GM12873 (cell line): Measurements from ENCODE around the gene NAALADL2.

Source experiments
- TF ChIP-seq, protein P1 (sequence below): IDR thresholded peaks from 2 replicates; pipeline ENCODE4 v1.5.1; 2012; ENCODE audit warnings: low read depth, mild to moderate bottlenecking, moderate library complexity, low read length, control low read depth; ENCODE audit not compliant: insufficient read depth; ENCODE audit errors: missing control alignments

NAALADL2 gene

DNA sequence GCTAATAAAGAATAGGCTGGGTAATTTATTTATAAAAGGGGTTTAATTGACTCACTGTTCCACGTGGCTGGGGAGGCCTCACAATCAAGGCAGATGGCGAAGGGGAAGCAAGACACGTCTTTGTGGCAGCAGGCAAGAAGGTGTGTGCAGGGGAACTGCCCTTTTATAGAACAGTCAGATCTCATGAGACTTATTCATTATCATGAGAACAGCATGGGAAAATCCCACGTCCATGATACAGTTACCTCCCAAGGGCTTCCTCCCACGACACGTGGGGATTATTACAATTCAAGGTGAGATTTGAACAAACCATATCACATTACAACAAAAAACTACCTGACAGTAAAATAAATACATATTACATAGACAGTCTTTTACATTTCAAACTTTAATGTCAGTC is 414.9 kb downstream of the NAALADL2 start:
- TF ChIP-seq, protein P1, sequence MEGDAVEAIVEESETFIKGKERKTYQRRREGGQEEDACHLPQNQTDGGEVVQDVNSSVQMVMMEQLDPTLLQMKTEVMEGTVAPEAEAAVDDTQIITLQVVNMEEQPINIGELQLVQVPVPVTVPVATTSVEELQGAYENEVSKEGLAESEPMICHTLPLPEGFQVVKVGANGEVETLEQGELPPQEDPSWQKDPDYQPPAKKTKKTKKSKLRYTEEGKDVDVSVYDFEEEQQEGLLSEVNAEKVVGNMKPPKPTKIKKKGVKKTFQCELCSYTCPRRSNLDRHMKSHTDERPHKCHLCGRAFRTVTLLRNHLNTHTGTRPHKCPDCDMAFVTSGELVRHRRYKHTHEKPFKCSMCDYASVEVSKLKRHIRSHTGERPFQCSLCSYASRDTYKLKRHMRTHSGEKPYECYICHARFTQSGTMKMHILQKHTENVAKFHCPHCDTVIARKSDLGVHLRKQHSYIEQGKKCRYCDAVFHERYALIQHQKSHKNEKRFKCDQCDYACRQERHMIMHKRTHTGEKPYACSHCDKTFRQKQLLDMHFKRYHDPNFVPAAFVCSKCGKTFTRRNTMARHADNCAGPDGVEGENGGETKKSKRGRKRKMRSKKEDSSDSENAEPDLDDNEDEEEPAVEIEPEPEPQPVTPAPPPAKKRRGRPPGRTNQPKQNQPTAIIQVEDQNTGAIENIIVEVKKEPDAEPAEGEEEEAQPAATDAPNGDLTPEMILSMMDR, result no peak

DNA sequence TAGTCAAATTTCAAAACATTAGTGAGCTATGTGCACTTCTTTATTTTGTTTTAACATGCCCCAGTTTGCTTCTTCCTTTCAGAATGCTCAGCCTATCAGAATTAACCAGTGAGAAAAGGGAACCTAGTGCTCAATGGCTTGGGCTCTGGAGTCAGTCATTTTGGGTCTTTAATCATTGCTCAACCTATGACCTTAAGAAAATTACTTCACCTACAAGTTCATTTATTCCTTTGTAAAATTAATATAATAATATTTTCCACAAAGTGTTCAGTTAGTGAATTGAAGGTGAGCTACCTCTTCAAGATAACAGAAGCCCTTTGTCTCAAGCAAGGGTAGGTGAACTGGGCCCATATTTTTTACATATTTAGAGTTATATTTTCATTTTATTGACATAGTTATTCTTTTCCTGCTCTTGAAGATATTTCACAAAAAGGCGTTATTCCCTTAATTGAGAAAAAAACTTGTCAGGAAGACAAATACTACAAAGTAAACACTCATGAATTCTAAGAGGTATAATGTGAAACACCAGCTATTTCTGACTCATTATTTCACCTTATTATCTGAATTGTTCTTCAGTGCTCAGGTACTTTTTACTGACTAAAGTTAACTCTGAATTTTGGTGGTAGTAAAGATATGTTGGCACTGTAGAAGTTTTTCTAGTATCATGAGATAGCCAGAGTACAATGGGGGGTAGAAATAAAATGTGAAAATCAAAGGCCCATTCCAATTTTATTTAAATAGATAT is 415.5 kb downstream of the NAALADL2 start:
- TF ChIP-seq, protein P1, result no peak

DNA sequence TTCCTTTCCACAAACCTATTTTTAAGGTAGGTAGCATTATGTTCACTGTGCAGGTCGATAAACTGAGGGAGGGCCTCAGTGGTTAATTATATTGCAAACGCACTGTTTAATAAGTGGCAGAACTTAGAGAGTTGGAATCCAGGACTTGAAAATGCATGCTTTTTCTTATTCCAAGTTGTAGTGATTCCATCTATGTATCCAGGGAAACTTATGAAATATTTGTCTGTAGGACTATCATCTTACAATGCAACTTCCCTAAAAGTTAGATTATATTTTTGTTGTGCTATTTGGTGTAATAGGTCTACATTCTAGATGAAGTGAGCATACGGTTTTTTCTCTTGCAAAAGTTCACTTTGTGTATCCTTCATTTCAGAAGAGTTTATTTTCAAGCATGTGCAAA is 419.5 kb downstream of the NAALADL2 start:
- TF ChIP-seq, protein P1, result no peak

DNA sequence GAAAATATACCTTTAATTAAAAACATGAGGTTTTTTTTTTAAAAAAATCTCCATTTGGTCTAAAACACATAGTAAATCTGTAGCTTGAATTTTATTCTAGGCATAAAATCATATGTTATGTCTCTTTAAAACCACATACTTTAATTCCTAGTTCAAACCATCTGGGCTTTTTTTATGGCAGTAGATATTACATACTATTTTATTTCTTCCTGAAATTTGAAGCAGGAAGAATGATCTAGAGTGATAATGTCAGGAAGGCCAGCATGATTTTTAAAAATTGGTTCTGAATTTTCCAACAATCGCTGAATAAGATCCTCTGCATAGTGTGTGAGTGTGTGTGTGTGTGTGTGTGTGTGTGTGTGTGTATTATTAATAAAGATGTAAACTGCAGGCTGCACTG is 420.3 kb downstream of the NAALADL2 start:
- TF ChIP-seq, protein P1, result no peak

DNA sequence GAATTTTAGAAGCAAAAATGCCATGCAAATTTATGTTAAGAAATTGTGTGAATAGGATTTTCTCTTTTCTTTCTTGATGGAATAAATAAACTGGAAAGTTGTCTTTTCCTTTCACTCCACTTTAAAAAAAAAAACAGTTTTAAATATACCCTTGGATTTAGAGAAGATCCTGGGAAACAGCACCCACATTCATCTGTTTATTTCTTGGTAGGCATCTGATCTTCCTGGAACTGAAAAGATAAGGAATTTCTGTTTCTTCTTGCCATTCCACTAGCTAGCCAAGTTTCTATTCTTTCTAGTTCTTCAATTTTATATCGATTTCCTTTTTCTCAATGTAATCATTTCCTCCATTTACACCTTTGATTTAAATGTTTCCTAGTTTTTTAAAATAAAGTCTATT is 420.8 kb downstream of the NAALADL2 start:
- TF ChIP-seq, protein P1, result no peak

DNA sequence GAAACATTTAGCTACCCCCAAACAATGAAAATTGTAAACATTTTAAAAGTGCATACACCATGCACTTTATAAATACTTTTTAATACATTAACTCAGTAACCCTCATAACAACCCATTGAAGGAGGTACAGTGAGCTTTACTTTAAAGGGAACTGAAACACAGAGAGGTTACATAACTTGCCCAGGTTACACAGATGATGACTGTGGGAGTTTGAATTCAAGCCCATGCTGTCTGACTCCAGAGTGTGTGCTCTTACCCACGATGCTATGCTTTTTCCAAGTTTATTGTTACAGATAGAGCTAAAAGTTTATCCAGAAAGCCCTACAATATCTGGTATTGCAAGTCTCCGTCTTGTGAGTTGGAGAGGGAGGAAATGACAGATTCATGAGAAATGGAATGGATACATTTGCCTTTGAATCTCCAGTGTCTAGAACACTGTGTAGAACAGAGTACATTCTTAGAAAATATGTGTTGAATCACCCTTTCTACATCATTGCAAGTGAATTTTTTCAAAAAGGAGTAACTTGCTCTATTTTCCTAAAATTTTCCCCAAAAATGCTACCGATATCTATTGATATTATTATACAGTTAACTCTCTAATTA is 428.3 kb downstream of the NAALADL2 start:
- TF ChIP-seq, protein P1, result no peak

DNA sequence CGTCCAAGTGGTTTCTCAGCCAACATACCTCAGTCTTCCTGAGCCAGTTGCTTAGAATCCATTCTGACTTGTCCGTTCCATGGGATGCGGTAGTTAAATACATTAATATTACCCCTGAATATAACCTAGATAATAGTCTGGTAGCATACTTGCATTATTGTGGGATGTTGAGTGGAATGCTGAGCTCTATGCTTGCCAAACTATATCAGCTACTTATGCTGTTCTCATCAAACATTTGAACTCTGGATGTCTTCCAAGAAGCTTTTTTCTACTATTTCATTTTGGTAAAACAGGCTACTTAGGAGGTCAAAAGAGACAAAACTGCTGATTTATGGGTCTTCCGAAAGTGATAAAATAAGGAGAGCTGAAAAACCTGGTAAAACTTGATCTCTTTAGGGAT is 429.5 kb downstream of the NAALADL2 start:
- TF ChIP-seq, protein P1, result no peak
